ENCODE measurements around the gene INO80.
"Not testable (repeated sequence)": the region's sequence is repeated elsewhere in the genome, so short reads cannot be mapped to it uniquely, and the experiment has no call there.

The INO80 gene

GRCh38 chr15:41116116-41116961, at the start of gene INO80:
TSS of gene INO80 (minus strand) at chr15:41116280. CDS start at chr15:41096310, 19,970 bp downstream.
- DNase-seq = peak; percentile 98

GRCh38 chr15:41161736-41162135, 45.7 kb upstream of the INO80 start:
- no peak for DNase-seq

- DNase-seq = no peak
Measured at GRCh38 chr15:41161336-41161735, 45.3 kb upstream of the INO80 start.

- DNase-seq = no peak
Measured at GRCh38 chr15:41160639-41161315, 44.7 kb upstream of the INO80 start.

- DNase-seq = no peak
Measured at GRCh38 chr15:41154412-41154811, 38.3 kb upstream of the INO80 start.

- DNase-seq = no peak
Measured at GRCh38 chr15:41153733-41154132, 37.7 kb upstream of the INO80 start.

- no peak for DNase-seq
Measured at GRCh38 chr15:41151451-41152005, 35.4 kb upstream of the INO80 start.

- no peak for DNase-seq
Measured at GRCh38 chr15:41150279-41150678, 34.2 kb upstream of the INO80 start.

- no peak for DNase-seq
Measured at GRCh38 chr15:41148065-41148464, 32.0 kb upstream of the INO80 start.

GRCh38 chr15:41139619-41140018, 23.5 kb upstream of the INO80 start:
- no peak for DNase-seq

GRCh38 chr15:41139112-41139511, 23.0 kb upstream of the INO80 start:
- not testable (repeated sequence) for DNase-seq

- DNase-seq = not testable (repeated sequence)
Measured at GRCh38 chr15:41135580-41135979, 19.5 kb upstream of the INO80 start.

GRCh38 chr15:41133454-41133853, 17.4 kb upstream of the INO80 start:
- no peak for DNase-seq

- DNase-seq = not testable (repeated sequence)
Measured at GRCh38 chr15:41132094-41132493, 16.0 kb upstream of the INO80 start.

- DNase-seq = no peak
Measured at GRCh38 chr15:41128174-41128902, 12.3 kb upstream of the INO80 start.

GRCh38 chr15:41125931-41126642, 10.0 kb upstream of the INO80 start:
- DNase-seq = no peak

- no peak for DNase-seq
Measured at GRCh38 chr15:41125063-41125669, 9.1 kb upstream of the INO80 start.

GRCh38 chr15:41124058-41124457, 8.0 kb upstream of the INO80 start:
- no peak for DNase-seq

GRCh38 chr15:41122849-41123248, 6.8 kb upstream of the INO80 start:
- DNase-seq = no peak

- DNase-seq = no peak
Measured at GRCh38 chr15:41121951-41122350, 5.9 kb upstream of the INO80 start.

- no peak for DNase-seq
Measured at GRCh38 chr15:41116962-41117252, 827 bp upstream of the INO80 start.

- DNase-seq = peak; percentile 77
Measured at GRCh38 chr15:41115652-41116115, 396 bp downstream of the INO80 start.
